Pancreas (tissue), 10 donors: ENCODE results near the gene SPATA17. TPM values are rescaled to one million over a fixed set of nuclear protein-coding genes. Genes with fewer than 3 reads are reported as not detected.

ENCODE experiments used
- ATAC-seq, 4 donors: fragments of 200-7000 bp; cut with Tn5 transposase; one replicate each; pipeline versions ENCODE4 v1.8.0 to v1.9.1; 2020; ENCODE audit warnings: mild to moderate bottlenecking in 4 of 4, moderate library complexity in 4 of 4
- DNase-seq, 6 donors: peaks; one replicate each; pipeline ENCODE4 v3.0.0-alpha.2; 2020
- FAIRE-seq: peaks from 2 replicates; lab custom pipeline; 2012; peaks lifted over from hg19 to GRCh38; lab: Jason Lieb, UNC
- H3K27ac ChIP-seq, 4 donors: fragments of 200-600 bp; sonication (generic); 1 replicate in 3 of 4; 2 replicates in 1 of 4; pipeline versions ENCODE4 v1.5.0 to v1.8.0; 2020
- H3K27me3 ChIP-seq, 4 donors: fragments of 200-600 bp; one replicate each; pipeline ENCODE4 v1.8.0; 2021
- H3K36me3 ChIP-seq, 3 donors: fragments of 200-600 bp; sonication (generic) in 1 of 3; one replicate each; pipeline versions ENCODE4 v1.5.0 to v1.8.0; 2020 to 2021
- H3K4me1 ChIP-seq, 3 donors: fragments of 200-600 bp; one replicate each; pipeline ENCODE4 v1.8.0; 2021
- H3K4me3 ChIP-seq, 4 donors: fragments of 200-600 bp; sonication (generic) in 2 of 4; one replicate each; pipeline versions ENCODE4 v1.5.0 to v1.8.0; 2020 to 2021
- H3K9me3 ChIP-seq, 4 donors: fragments of 200-600 bp; one replicate each; pipeline ENCODE4 v1.8.0; 2021
- CTCF ChIP-seq, 4 donors: fragments of 200-600 bp; sonication (generic) in 3 of 4; IDR thresholded peaks; one replicate each; pipeline versions ENCODE4 v1.5.0 to v1.8.0; 2021; ENCODE audit warnings: antibody characterized with exemption in 4 of 4
- WGBS, 2 donors: extraction: QIAGEN DNeasy Blood & Tissue Kit; methylation state at CpG; one replicate each; pipeline ENCODE4 v1.1.7; 2013; 5-methylcytosine and 5-hydroxymethylcytosine counted together
- intact Hi-C, 3 donors: fragments of 100-400 bp; cut with DNase I; formaldehyde crosslinking; loops; one replicate each; pipeline versions ENCODE4 v1.11.1 to v1.14.2; 2022
- polyA plus RNA-seq, 2 donors: library from polyadenylated mRNA; stranded (reverse); fragments of 200-250 nt; gene quantifications; one replicate each; pipeline ENCODE4 v1.2.3, GENCODE V29; 2013
- total RNA-seq, 6 donors: library from RNA; stranded (reverse); fragmentation: NEBNext Ultra II Directional in 4 of 6; extraction: Animal tissue kit (Norgen Biotek cat#: 25700) in 4 of 6; gene quantifications; one replicate each; pipeline versions ENCODE4 v1.2.1 to v1.2.4, GENCODE V29; 2021 to 2023
- donor health status: healthy with polysubstance abuse.
- donor health status: DM: no; HTN: no; CAD: no; lungs with moderate emphysema.
- donor health status: DM: no; HTN: no; CAD: no.
- donor health status: control.
- donor health status: control.
- donor health status: Bipolar disorder and iron deficiency.
- donor health status: DM: yes; HTN: yes; CAD: no.
- donor health status: DM: no; HTN: no; CAD: no.
- donor health status: DM: no; HTN: no; CAD: no.
- donor health status: DM: yes; HTN: yes; CAD: no.

SPATA17 gene
- total and polyA plus RNA-seq, 8 donors: 0.16 to 1.0 (median 0.53) TPM

GRCh38 chr1:217599154-217599553 is 32.0 kb upstream of the SPATA17 start:
- intact Hi-C loops: no loop called here
- no peaks in the 10 kb centered on the region for H3K36me3 ChIP-seq
- no peak overlapping the region for H3K27ac ChIP-seq
- no peak for TF ChIP-seq CTCF (IDR thresholded peaks at IDR 0.05)
- no peaks in the 10 kb centered on the region for H3K9me3 ChIP-seq
- H3K27me3 ChIP-seq: no peaks in the 10 kb centered on the region
- H3K4me3 ChIP-seq: no peak overlapping the region
- 73 to 83% methylated on average over 2 of the region's 2 CpGs for WGBS, 2 donors
- no peak for ATAC-seq
- no peak for FAIRE-seq
- no peak for DNase-seq
- H3K4me1 ChIP-seq: no peaks in the 10 kb centered on the region

GRCh38 chr1:217602380-217602779 is 28.8 kb upstream of the SPATA17 start:
- no peak for TF ChIP-seq CTCF (IDR thresholded peaks at IDR 0.05)
- no peak for FAIRE-seq

GRCh38 chr1:217605390-217605789 is 25.8 kb upstream of the SPATA17 start:
- Histone ChIP-seq H3K27ac (no peak overlapping the region), H3K4me3 (no peak overlapping the region), H3K27me3 (no peaks in the 10 kb centered on the region), H3K4me1 (no peaks in the 10 kb centered on the region), H3K36me3 (peaks cover 0 to 3% (median 0%) of the 10 kb centered on the region in 3 donors), H3K9me3 (no peaks in the 10 kb centered on the region)
- DNase-seq (no peak), ATAC-seq (no peak), FAIRE-seq (no peak)
- intact Hi-C loops: no loop called here
- no peak for TF ChIP-seq CTCF (IDR thresholded peaks at IDR 0.05)
- 92 to 95% methylated on average over 1 of the region's 1 CpG for WGBS, 2 donors

More at GRCh38 chr1:217602380-217602779, 28.8 kb upstream of the SPATA17 start:
- no peaks in the 10 kb centered on the region for H3K9me3 ChIP-seq
- H3K4me3 ChIP-seq: no peak overlapping the region
- no peak for ATAC-seq
- no peaks in the 10 kb centered on the region for H3K36me3 ChIP-seq
- H3K27me3 ChIP-seq: no peaks in the 10 kb centered on the region
- H3K4me1 ChIP-seq: no peaks in the 10 kb centered on the region
- no peak for DNase-seq
- intact Hi-C loops: no loop called here
- no peak overlapping the region for H3K27ac ChIP-seq

- Histone ChIP-seq H3K27ac (no peak overlapping the region), H3K4me1 (peaks cover 0 to 3% (median 0%) of the 10 kb centered on the region in 3 donors), H3K9me3 (no peaks in the 10 kb centered on the region), H3K4me3 (no peak overlapping the region), H3K36me3 (peaks cover 0 to under 1% (median 0%) of the 10 kb centered on the region in 3 donors), H3K27me3 (no peaks in the 10 kb centered on the region)
- intact Hi-C loops: no loop called here
- TF ChIP-seq CTCF (IDR thresholded peaks at IDR 0.05): no peak
- DNase-seq (no peak), ATAC-seq (no peak), FAIRE-seq (no peak)
- WGBS, 2 donors: 82 to 85% methylated on average over 3 of the region's 3 CpGs
Measured at GRCh38 chr1:217614200-217614712, 16.9 kb upstream of the SPATA17 start.

GRCh38 chr1:217617126-217617525 is 14.0 kb upstream of the SPATA17 start:
- intact Hi-C loops: no loop called here
- H3K27ac ChIP-seq: no peak overlapping the region
- peaks cover 0 to 3% (median 0%) of the 10 kb centered on the region in 3 donors for H3K4me1 ChIP-seq
- H3K36me3 ChIP-seq: no peaks in the 10 kb centered on the region
- DNase-seq (no peak), FAIRE-seq (no peak), ATAC-seq (peak in 2 of 4 donors; percentile 19 to 29)
- no peak overlapping the region for H3K4me3 ChIP-seq
- WGBS, 2 donors: 60 to 67% methylated on average over 1 of the region's 1 CpG
- no peak for TF ChIP-seq CTCF (IDR thresholded peaks at IDR 0.05)
- H3K27me3 ChIP-seq: no peaks in the 10 kb centered on the region
- H3K9me3 ChIP-seq: no peaks in the 10 kb centered on the region
